Right kidney (tissue), 1 donor: ENCODE measurements around the gene NDUFS4.
"Not testable (repeated sequence)": the region's sequence is repeated elsewhere in the genome, so short reads cannot be mapped to it uniquely, and the experiment has no call there.

Source experiments
- DNase-seq: peaks from one replicate; pipeline ENCODE4 v3.0.0-alpha.2; 2016

The NDUFS4 gene

DNA sequence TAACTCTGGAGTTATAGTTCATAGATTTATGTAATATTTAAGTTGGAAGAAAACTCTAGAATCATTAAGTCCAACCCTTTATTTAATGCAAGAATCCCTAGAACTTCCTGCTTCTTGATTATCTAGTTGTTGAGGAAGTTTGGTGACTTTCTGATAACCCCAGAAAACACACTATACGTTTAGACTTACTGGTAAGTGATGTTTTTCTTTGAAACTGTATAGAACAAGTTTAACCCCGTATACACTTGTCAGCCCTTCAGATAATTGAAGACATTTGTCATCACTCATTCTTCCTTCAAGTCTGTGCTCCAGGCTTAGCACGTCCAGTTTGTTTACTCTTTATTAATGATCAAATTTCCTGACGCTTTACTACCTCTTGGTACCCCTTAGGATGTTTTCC is 9.0 kb downstream of the NDUFS4 start:
- no peak for DNase-seq

DNA sequence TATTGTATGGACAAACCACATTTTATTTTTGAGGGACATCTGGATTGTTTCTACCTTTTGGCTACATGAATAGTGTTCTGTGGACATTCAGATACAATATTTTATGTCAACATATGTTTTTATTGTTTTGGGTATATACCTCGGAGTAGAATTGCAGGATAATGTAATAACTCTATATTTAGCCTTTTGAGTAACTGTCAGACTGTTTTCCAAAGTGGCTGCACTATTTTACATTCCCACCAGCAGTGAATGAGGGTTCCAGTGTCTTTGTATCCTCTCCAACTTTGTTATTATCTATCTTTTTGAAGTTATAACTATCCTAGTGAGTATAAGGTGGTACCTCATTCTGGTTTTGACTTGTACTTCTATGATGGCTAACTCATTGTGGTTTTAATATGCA is 11.0 kb downstream of the NDUFS4 start:
- DNase-seq: no peak

DNA sequence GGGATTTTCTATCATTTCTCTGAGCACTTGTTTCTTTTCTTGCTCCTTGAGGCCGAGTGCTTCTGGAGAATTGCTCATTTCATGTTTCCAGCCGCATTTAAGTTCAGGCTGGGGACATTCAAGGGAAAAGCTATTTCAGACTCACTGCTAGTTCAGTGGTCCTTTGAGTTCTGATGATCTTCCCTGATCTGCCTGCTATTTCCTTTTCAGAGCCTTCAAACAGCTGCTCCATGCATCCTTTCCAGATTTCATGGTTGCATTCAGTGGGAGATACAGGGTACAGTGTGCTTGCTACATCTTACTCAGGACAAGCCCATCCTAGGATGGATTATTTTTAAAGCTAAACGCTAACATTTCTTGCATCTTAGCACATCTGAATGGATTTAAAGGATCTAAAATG is 14.7 kb downstream of the NDUFS4 start:
- DNase-seq: no peak

- DNase-seq: no peak
These were observed 15.4 kb downstream of the NDUFS4 start for GRCh38 chr5:53575831-53576230.

GRCh38 chr5:53576674-53577073 is 16.2 kb downstream of the NDUFS4 start:
- no peak for DNase-seq

GRCh38 chr5:53578854-53579253 is 18.4 kb downstream of the NDUFS4 start:
- DNase-seq: no peak

DNA sequence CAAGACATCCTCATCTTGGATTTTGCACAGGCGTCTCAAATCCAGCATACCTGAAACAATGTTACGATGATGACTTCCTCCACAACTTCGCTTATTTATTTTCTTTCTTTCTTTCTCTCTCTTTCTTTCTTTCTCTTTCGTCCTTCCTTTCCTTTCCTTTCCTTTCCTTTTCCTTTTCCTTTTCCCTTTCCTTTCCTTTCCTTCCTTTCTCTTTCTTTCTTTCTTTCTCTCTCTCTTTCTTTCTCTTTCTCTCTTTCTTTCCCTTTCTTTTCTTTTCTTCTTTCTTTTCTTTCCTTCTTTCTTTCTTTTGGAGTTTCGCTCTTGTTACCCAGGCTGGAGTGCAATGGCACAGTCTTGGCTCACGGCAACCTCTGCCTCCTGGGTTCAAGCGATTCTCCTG is 20.1 kb downstream of the NDUFS4 start:
- DNase-seq: no peak

DNA sequence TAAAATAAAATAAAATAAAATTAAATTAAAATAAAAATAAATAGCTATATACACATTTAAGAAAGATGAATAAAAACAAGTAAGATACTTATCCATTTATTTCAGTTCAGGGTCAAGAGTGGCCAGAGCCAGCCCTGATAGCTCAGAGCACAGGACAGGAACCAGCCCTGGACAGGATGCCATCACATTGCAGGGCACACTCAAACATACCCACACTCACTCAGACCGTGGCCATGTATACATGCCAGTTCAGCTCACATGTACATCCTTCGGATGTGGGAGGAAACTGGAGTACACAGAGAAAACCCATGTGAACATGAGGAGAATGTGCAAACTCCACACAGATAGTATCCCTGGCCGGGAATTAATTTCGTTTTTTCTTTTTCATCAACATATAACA is 21.8 kb downstream of the NDUFS4 start:
- no peak for DNase-seq

- DNase-seq: no peak
These were observed 30.3 kb downstream of the NDUFS4 start for GRCh38 chr5:53590759-53591158.

DNA sequence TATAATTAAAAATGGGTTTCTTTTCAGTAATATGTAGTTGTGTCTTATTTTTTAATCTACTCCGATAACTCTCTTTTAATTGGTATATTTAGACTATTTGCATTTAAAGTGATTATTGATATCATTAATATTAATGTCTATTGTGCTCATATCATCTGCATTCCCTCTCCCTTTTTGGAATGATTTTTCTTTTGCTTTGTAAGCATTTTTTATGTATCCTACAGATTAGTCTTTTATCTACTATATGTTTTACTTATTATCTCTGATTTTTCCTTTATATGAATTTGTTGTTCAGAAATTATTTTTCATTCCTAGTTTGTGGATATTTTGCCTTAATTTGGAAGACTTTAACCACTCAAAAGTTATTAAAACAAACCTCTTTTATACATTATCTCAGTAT is 34.0 kb downstream of the NDUFS4 start:
- DNase-seq: no peak

- no peak for DNase-seq
These were observed 37.5 kb downstream of the NDUFS4 start for GRCh38 chr5:53597894-53598293.

- DNase-seq: no peak
These were observed 41.1 kb downstream of the NDUFS4 start for GRCh38 chr5:53601570-53601969.

- DNase-seq: no peak
These were observed 42.7 kb downstream of the NDUFS4 start for GRCh38 chr5:53603009-53603687.

- no peak for DNase-seq
These were observed 43.9 kb downstream of the NDUFS4 start for GRCh38 chr5:53604309-53604708.

- DNase-seq: no peak
These were observed 47.4 kb downstream of the NDUFS4 start for GRCh38 chr5:53607886-53608285.

DNA sequence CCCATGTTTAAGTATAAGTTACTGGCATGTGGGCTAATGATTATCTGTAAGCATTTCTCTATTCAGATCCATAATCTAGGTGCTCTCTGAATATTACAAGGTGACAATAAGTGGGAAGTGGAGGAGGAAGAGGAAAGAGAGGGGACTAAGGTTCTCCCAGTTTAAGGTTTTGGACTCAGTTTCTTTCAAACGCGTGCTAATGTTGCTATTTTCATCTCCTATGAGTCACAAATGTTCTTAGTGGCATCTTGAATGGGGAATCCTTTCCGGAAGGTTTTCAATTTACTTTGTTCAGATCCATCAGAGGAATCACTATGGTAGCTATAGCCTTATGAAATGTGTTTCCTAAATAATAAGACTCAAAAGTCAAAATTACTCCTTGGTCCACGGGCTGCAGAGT is 48.5 kb downstream of the NDUFS4 start:
- DNase-seq: not testable (repeated sequence)

GRCh38 chr5:53613061-53613460 is 52.6 kb downstream of the NDUFS4 start:
- DNase-seq: no peak

GRCh38 chr5:53613536-53613935 is 53.1 kb downstream of the NDUFS4 start:
- no peak for DNase-seq

DNA sequence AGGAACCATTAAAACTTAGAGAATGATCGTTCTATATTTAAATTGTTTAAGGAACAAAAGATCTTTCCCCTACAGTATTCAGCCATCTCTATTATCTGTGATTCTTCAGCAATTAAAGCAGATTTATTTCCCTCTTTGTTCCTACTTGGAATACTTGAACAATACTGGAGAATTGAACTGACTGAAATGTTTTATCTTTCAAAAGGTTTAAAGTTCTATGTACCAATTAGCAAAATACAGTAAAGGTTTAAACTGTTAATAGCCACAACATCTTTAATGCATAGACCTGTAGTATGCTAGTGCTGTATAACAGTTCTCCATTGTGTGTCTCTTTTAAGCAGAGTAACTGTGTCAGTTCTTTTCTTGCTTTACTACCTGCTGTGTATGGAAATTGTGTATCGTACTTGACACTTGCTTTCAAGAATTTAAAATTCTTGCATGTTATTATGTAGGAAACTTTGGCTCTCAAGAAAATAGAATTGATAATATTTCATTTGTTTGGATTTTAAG is 54.0 kb downstream of the NDUFS4 start:
- no peak for DNase-seq

- no peak for DNase-seq
These were observed 56.6 kb downstream of the NDUFS4 start for GRCh38 chr5:53616939-53617549.

- DNase-seq: no peak
These were observed 70.8 kb downstream of the NDUFS4 start for GRCh38 chr5:53631251-53631650.

DNA sequence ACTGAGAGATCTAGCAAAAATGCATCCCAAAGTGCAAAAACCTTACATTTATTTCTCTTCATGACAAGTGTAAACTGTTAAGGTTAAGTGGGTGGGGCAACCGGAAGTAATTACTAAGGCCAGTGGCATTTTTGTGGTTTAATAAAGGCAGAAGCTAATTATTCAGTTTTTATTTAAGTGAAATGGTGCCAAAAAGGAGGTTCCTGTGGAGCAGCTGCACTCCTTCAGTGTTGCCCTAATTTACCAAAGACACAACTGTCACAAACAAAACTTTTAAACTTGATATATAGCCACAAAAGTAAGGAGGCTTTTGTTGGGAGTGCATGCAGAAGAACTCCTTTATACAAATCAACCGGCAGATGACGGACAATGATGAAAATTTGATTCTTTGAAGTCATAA is 81.6 kb downstream of the NDUFS4 start:
- DNase-seq: peak; percentile 26

DNA sequence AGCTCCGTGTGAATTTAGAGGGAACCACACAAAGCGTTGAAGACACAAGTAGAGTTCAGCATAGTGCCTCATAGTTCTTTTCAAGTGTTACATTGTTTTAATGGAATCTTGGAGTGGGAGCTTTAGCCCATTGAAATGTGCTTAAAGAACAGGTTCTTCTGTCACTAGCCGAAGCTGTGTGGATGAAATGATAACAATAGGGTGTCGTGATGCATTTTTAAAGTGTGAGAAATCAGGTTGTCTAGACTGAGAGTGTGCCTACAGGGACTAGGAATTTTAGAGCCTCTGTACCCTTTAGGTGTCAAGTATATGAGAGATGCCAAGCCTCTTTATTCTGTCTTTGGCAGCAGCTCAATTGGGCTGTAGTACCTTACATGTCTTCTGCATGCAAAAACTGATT is 83.0 kb downstream of the NDUFS4 start:
- no peak for DNase-seq

- DNase-seq: no peak
These were observed 84.6 kb downstream of the NDUFS4 start for GRCh38 chr5:53645078-53645477.
